HepG2 (cell line): ENCODE data around the gene TUT7. TPM values are rescaled to one million over a fixed set of nuclear protein-coding genes. Genes with fewer than 3 reads are reported as not detected.

Source experiments
- ATAC-seq: fragments of 200-7000 bp; cut with Tn5 transposase; 3 replicates; pipeline ENCODE4 v1.9.1; 2020; ENCODE audit warnings: mild to moderate bottlenecking, moderate library complexity
- BruUV-seq: library from RNA; stranded (reverse); fragments of 400-500 nt; replicated peaks from 2 replicates; lab custom pipeline; 2021; lab: Mats Ljungman, UMichigan
- CTCF ChIA-PET: fragments of 300-600 bp; formaldehyde crosslinking; extraction: SDS; loops from one replicate; lab custom pipeline; 2021; ENCODE audit warnings: low total read pairs, inconsistent platforms, low intra/inter-chr PET ratio; lab: Yijun Ruan, JAX
- POLR2A ChIA-PET: fragments of 350-600 bp; sonication (Branson Sonifier 250); formaldehyde crosslinking; loops from one replicate; lab custom pipeline; 2020; ENCODE audit warnings: antibody characterized with exemption, inconsistent platforms; lab: Yijun Ruan, JAX
- DNase-seq: peaks from one replicate; pipeline ENCODE4 v3.0.0-alpha.2; 2015; ENCODE audit warnings: low spot score
- FAIRE-seq: peaks from 3 replicates; lab custom pipeline; 2011; peaks lifted over from hg19 to GRCh38; lab: Jason Lieb, UNC
- H2AFZ ChIP-seq: one replicate; pipeline ENCODE4 v1.6.1; 2011; ENCODE audit warnings: low read length, inconsistent platforms
- H3K27ac ChIP-seq: fragments of 300-600 bp; 3 replicates; pipeline ENCODE4 v1.8.0; 2011; ENCODE audit warnings: mixed run types, mild to moderate bottlenecking, mixed read lengths, low read length, inconsistent platforms; ENCODE audit not compliant: insufficient read depth; ENCODE audit errors: extremely low read length
- H3K27me3 ChIP-seq, 2 experiments: fragments of 200-600 bp in 1 of 2; 2 replicates in 1 of 2; 3 replicates in 1 of 2; pipeline versions ENCODE4 v1.6.0 to v1.8.0; 2011; ENCODE audit warnings: low read length in 2 of 2, mild to moderate bottlenecking in 2 of 2, moderate library complexity in 2 of 2, inconsistent platforms in 1 of 2; ENCODE audit not compliant: insufficient read depth in 2 of 2, control insufficient read depth in 1 of 2
- H3K36me3 ChIP-seq, 2 experiments: fragments of 200-600 bp in 1 of 2; replicated peaks in 1 of 2; 2 replicates in 1 of 2; 3 replicates in 1 of 2; pipeline versions ENCODE4 v1.5.1 to v1.8.0; 2011; ENCODE audit warnings: low read length in 2 of 2, inconsistent platforms in 1 of 2; ENCODE audit not compliant: insufficient read depth in 2 of 2, control insufficient read depth in 1 of 2
- H3K4me1 ChIP-seq: 2 replicates; pipeline ENCODE4 v1.5.1; 2012; ENCODE audit warnings: low read length, inconsistent platforms; ENCODE audit not compliant: insufficient read depth
- H3K4me2 ChIP-seq: 2 replicates; pipeline ENCODE4 v1.6.0; 2011; ENCODE audit warnings: low read depth, low read length, inconsistent platforms
- H3K4me3 ChIP-seq, 3 experiments: fragments of 200-600 bp in 1 of 3; sonication (generic), shearing (Covaris generic) in 1 of 3; replicated peaks in 1 of 3; 2 replicates each; pipeline ENCODE4 v1.5.1; 2011 to 2016; ENCODE audit warnings: low read length in 3 of 3, inconsistent platforms in 2 of 3, low read depth in 2 of 3, mild to moderate bottlenecking in 2 of 3, control low read depth in 1 of 3, mixed read lengths in 1 of 3; ENCODE audit not compliant: insufficient read depth in 1 of 3
- H3K79me2 ChIP-seq: one replicate; pipeline ENCODE4 v1.6.1; 2011; ENCODE audit warnings: low read length, inconsistent platforms; ENCODE audit not compliant: insufficient read depth
- H3K9ac ChIP-seq: 2 replicates; pipeline ENCODE4 v1.6.0; 2011; ENCODE audit warnings: mild to moderate bottlenecking, low read depth, low read length, inconsistent platforms; ENCODE audit not compliant: insufficient read depth
- H3K9me3 ChIP-seq: 2 replicates; pipeline ENCODE4 v1.5.1; 2012; ENCODE audit warnings: mild to moderate bottlenecking, low read length
- H4K20me1 ChIP-seq: 2 replicates; pipeline ENCODE4 v1.6.0; 2011; ENCODE audit warnings: inconsistent platforms, mild to moderate bottlenecking, low read length, moderate library complexity; ENCODE audit not compliant: insufficient read depth
- ADNP ChIP-seq: sonication (generic); formaldehyde crosslinking; IDR thresholded peaks from 2 replicates; pipeline ENCODE4 v1.4.0; 2020; ENCODE audit warnings: missing genetic modification reagents
- FOXP1 ChIP-seq, 2 experiments: fragments of 450-650 bp in 1 of 2; IDR thresholded peaks; 2 replicates each; pipeline ENCODE4 v1.6.1; 2017 to 2018; ENCODE audit warnings: antibody characterized with exemption in 1 of 2
- MTF1 ChIP-seq: sonication (generic); formaldehyde crosslinking; IDR thresholded peaks from 2 replicates; pipeline ENCODE4 v1.5.0; 2020; ENCODE audit warnings: missing genetic modification reagents
- NR2C2 ChIP-seq: sonication (generic); formaldehyde crosslinking; IDR thresholded peaks from 2 replicates; pipeline ENCODE4 v1.4.0; 2020; ENCODE audit warnings: missing genetic modification reagents, mild to moderate bottlenecking, moderate library complexity, borderline replicate concordance
- NR2F6 ChIP-seq, 2 experiments: IDR thresholded peaks; 2 replicates each; pipeline ENCODE4 v1.6.1; 2016; ENCODE audit warnings: antibody characterized with exemption in 1 of 2, mild to moderate bottlenecking in 1 of 2
- RXRB ChIP-seq: IDR thresholded peaks from 2 replicates; pipeline ENCODE4 v1.6.1; 2016; ENCODE audit warnings: borderline replicate concordance, missing genetic modification reagents, missing compliant biosample characterization
- ZMYM4 ChIP-seq: sonication (generic); formaldehyde crosslinking; IDR thresholded peaks from 2 replicates; pipeline ENCODE4 v1.8.1; 2023; ENCODE audit warnings: mild to moderate bottlenecking, missing genetic modification reagents
- ZNF121 ChIP-seq: sonication (generic); formaldehyde crosslinking; IDR thresholded peaks from 2 replicates; pipeline ENCODE4 v1.5.0; 2020; ENCODE audit warnings: mild to moderate bottlenecking, missing genetic modification reagents
- ZNF138 ChIP-seq: sonication (generic); formaldehyde crosslinking; IDR thresholded peaks from 2 replicates; pipeline ENCODE4 v1.5.0; 2020; ENCODE audit warnings: mild to moderate bottlenecking, low read depth, missing genetic modification reagents
- ZNF317 ChIP-seq: sonication (generic); formaldehyde crosslinking; IDR thresholded peaks from 2 replicates; pipeline ENCODE4 v1.5.0; 2020; ENCODE audit warnings: mild to moderate bottlenecking, missing genetic modification reagents
- ZNF326 ChIP-seq: sonication (generic); formaldehyde crosslinking; IDR thresholded peaks from 2 replicates; pipeline ENCODE4 v1.4.0; 2020; ENCODE audit warnings: missing genetic modification reagents, borderline replicate concordance
- ZNF460 ChIP-seq: sonication (generic); formaldehyde crosslinking; IDR thresholded peaks from 2 replicates; pipeline ENCODE4 v1.5.1; 2020; ENCODE audit warnings: missing genetic modification reagents, mild to moderate bottlenecking, borderline replicate concordance
- ZNF501 ChIP-seq: sonication (generic); formaldehyde crosslinking; IDR thresholded peaks from 2 replicates; pipeline ENCODE4 v1.5.1; 2020; ENCODE audit warnings: mild to moderate bottlenecking, moderate library complexity, missing genetic modification reagents
- ZNF737 ChIP-seq: sonication (generic); formaldehyde crosslinking; IDR thresholded peaks from 2 replicates; pipeline ENCODE4 v1.5.0; 2020; ENCODE audit warnings: missing genetic modification reagents, mild to moderate bottlenecking, borderline replicate concordance
- ZNF773 ChIP-seq: sonication (generic); formaldehyde crosslinking; IDR thresholded peaks from 2 replicates; pipeline ENCODE4 v1.4.0; 2020; ENCODE audit warnings: missing genetic modification reagents, borderline replicate concordance
- ZSCAN30 ChIP-seq: sonication (generic); formaldehyde crosslinking; IDR thresholded peaks from 2 replicates; pipeline ENCODE4 v1.5.0; 2020; ENCODE audit warnings: mild to moderate bottlenecking, missing genetic modification reagents
- WGBS: methylation state at CpG from one replicate; pipeline ENCODE4 v1.1.6; 2017; ENCODE audit warnings: low lambda C conversion rate; 5-methylcytosine and 5-hydroxymethylcytosine counted together
- in situ Hi-C: cut with HindIII; loops from 2 replicates; pipeline ENCODE4 v1.10.0; 2017; ENCODE audit warnings: low pct_unique_long_range_greater_than_20kb; ENCODE audit not compliant: extremely low pct_ligation_motif_present
- intact Hi-C: fragments of 100-400 bp; cut with micrococcal nuclease; formaldehyde crosslinking; loops from one replicate; pipeline ENCODE4 v1.10.0; 2022; ENCODE audit not compliant: unreplicated experiment
- polyA plus RNA-seq, 8 experiments: library from polyadenylated mRNA; depleted of rRNA in 3 of 8; stranded (reverse) in 7 of 8; unstranded in 1 of 8; fragments of >200 nt; fragmentation: Illumina TruSeq in 4 of 8; extraction: Trizol in 4 of 8; gene quantifications; 2 replicates each; pipeline versions ENCODE4 v1.2.1 to v1.2.3, GENCODE V29; 2011 to 2016; ENCODE audit warnings: low read depth in 4 of 8, missing spikeins in 1 of 8, mixed read lengths in 1 of 8; ENCODE audit not compliant: insufficient read depth in 1 of 8
- total RNA-seq, 5 experiments: library from RNA; depleted of rRNA; stranded (reverse); fragments of >200 nt; fragmentation: Illumina TruSeq; extraction: Trizol; gene quantifications; 2 replicates each; pipeline ENCODE4 v1.2.3, GENCODE V29; 2016; ENCODE audit warnings: low read depth in 1 of 5
- TF ChIP-seq, protein P1 (sequence below): IDR thresholded peaks from 2 replicates; pipeline ENCODE4 v1.4.0; 2020; ENCODE audit warnings: mild to moderate bottlenecking, missing genetic modification reagents
- TF ChIP-seq, protein P2 (sequence below): sonication (generic); formaldehyde crosslinking; IDR thresholded peaks from 2 replicates; pipeline ENCODE4 v1.4.0; 2020; ENCODE audit warnings: missing genetic modification reagents
- TF ChIP-seq, protein P3 (sequence below): sonication (generic); formaldehyde crosslinking; IDR thresholded peaks from 2 replicates; pipeline ENCODE4 v1.4.0; 2020; ENCODE audit warnings: mild to moderate bottlenecking, missing genetic modification reagents

The TUT7 gene
- total and polyA plus RNA-seq, 2 of the 13 experiments (the other 11 are each of a cell fraction or from before 2014, with no cell fraction given), result 12.0 to 19.4 TPM

GRCh38 chr9:86248746-86249145, 105.5 kb downstream of the TUT7 start:
- Histone ChIP-seq H3K27me3 (no peaks in the 10 kb centered on the region), H3K4me1 (peaks cover 25% of the 10 kb centered on the region), H3K9me3 (peaks cover 11% of the 10 kb centered on the region), H3K27ac (no peak overlapping the region), H3K4me3 (no peak overlapping the region), H3K4me2 (no peak overlapping the region), H3K9ac (no peak overlapping the region), H3K79me2 (no peaks in the 10 kb centered on the region), H2AFZ (no peak overlapping the region), H4K20me1 (no peaks in the 10 kb centered on the region), H3K36me3 (no peaks in the 10 kb centered on the region)
- TF ChIP-seq ZNF737 (CRISPR knock-in tag) (no peak), ZNF773 (CRISPR knock-in tag) (no peak), ZNF121 (no peak), ZNF501 (no peak), ZNF138 (no peak), NR2C2 (CRISPR knock-in tag) (no peak), ADNP (CRISPR knock-in tag) (no peak), MTF1 (no peak), ZSCAN30 (CRISPR knock-in tag) (no peak), ZNF460 (CRISPR knock-in tag) (no peak), RXRB (CRISPR knock-in tag) (no peak), FOXP1 (IDR thresholded peaks at IDR 0.05) (no peak), FOXP1 (CRISPR knock-in tag; IDR thresholded peaks at IDR 0.05) (no peak), ZMYM4 (CRISPR knock-in tag) (no peak), ZNF326 (CRISPR knock-in tag) (no peak), NR2F6 (IDR thresholded peaks at IDR 0.05) (no peak), NR2F6 (CRISPR knock-in tag; IDR thresholded peaks at IDR 0.05) (no peak), ZNF317 (no peak)
- TF ChIP-seq, protein P1, sequence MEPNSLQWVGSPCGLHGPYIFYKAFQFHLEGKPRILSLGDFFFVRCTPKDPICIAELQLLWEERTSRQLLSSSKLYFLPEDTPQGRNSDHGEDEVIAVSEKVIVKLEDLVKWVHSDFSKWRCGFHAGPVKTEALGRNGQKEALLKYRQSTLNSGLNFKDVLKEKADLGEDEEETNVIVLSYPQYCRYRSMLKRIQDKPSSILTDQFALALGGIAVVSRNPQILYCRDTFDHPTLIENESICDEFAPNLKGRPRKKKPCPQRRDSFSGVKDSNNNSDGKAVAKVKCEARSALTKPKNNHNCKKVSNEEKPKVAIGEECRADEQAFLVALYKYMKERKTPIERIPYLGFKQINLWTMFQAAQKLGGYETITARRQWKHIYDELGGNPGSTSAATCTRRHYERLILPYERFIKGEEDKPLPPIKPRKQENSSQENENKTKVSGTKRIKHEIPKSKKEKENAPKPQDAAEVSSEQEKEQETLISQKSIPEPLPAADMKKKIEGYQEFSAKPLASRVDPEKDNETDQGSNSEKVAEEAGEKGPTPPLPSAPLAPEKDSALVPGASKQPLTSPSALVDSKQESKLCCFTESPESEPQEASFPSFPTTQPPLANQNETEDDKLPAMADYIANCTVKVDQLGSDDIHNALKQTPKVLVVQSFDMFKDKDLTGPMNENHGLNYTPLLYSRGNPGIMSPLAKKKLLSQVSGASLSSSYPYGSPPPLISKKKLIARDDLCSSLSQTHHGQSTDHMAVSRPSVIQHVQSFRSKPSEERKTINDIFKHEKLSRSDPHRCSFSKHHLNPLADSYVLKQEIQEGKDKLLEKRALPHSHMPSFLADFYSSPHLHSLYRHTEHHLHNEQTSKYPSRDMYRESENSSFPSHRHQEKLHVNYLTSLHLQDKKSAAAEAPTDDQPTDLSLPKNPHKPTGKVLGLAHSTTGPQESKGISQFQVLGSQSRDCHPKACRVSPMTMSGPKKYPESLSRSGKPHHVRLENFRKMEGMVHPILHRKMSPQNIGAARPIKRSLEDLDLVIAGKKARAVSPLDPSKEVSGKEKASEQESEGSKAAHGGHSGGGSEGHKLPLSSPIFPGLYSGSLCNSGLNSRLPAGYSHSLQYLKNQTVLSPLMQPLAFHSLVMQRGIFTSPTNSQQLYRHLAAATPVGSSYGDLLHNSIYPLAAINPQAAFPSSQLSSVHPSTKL (CRISPR knock-in tag), result no peak
- TF ChIP-seq, protein P2, sequence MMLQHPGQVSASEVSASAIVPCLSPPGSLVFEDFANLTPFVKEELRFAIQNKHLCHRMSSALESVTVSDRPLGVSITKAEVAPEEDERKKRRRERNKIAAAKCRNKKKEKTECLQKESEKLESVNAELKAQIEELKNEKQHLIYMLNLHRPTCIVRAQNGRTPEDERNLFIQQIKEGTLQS (CRISPR knock-in tag), result no peak
- TF ChIP-seq, protein P3, sequence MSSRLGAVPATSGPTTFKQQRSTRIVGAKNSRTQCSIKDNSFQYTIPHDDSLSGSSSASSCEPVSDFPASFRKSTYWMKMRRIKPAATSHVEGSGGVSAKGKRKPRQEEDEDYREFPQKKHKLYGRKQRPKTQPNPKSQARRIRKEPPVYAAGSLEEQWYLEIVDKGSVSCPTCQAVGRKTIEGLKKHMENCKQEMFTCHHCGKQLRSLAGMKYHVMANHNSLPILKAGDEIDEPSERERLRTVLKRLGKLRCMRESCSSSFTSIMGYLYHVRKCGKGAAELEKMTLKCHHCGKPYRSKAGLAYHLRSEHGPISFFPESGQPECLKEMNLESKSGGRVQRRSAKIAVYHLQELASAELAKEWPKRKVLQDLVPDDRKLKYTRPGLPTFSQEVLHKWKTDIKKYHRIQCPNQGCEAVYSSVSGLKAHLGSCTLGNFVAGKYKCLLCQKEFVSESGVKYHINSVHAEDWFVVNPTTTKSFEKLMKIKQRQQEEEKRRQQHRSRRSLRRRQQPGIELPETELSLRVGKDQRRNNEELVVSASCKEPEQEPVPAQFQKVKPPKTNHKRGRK (CRISPR knock-in tag), result no peak
- CTCF ChIA-PET, result no interaction called here
- no peak for FAIRE-seq
- POLR2A ChIA-PET, result interaction anchor here (0.6 kb wide), 1 partner anchor 53 kb away, joined by 4 read pairs; no protein-coding TSS in a partner anchor
- 62% methylated on average over 4 of the region's 4 CpGs for WGBS
- ATAC-seq, result no peak
- BruUV-seq, result no TSS peak
- intact Hi-C loops, result no loop called here
- no peak for DNase-seq
- in situ Hi-C loops, result no loop called here
